B cell (primary cell): Measurements from ENCODE around the gene CAPZA2. TPM values are rescaled to one million over a fixed set of nuclear protein-coding genes. Genes with fewer than 3 reads are reported as not detected.
A peak's percentile ranks its signal among the peaks of the same experiment; 100 is the strongest.

Experiments
- ATAC-seq: fragments of 200-7000 bp; cut with Tn5 transposase; one replicate; pipeline ENCODE4 v1.10.0; 2021; ENCODE audit warnings: low read depth, mild to moderate bottlenecking, moderate number of reproducible peaks, moderate library complexity
- CTCF ChIA-PET: fragments of 350-600 bp; sonication (Branson Sonifier 250); formaldehyde crosslinking; loops from one replicate; lab custom pipeline; 2021; ENCODE audit warnings: antibody characterized with exemption, inconsistent platforms; lab: Charles Lee
- POLR2A ChIA-PET: fragments of 350-600 bp; sonication (Branson Sonifier 250); formaldehyde crosslinking; loops from one replicate; lab custom pipeline; 2021; ENCODE audit warnings: antibody characterized with exemption; lab: Charles Lee
- DNase-seq: peaks from one replicate; pipeline ENCODE4 v3.0.0; 2013
- H2AFZ ChIP-seq: 2 replicates; pipeline ENCODE4 v1.6.1; 2012; ENCODE audit warnings: mild to moderate bottlenecking, low read depth, low read length; ENCODE audit not compliant: insufficient read depth, poor library complexity, severe bottlenecking
- H3K27ac ChIP-seq, 2 donors: 1 replicate in 1 of 2; 2 replicates in 1 of 2; pipeline ENCODE4 v1.5.1; 2012 to 2013; ENCODE audit warnings: low read length in 2 of 2, mild to moderate bottlenecking in 2 of 2, moderate library complexity in 1 of 2
- H3K27me3 ChIP-seq, 4 experiments: fragments of 200-600 bp in 1 of 4; sonication (generic) in 1 of 4; replicated peaks in 1 of 4; 1 replicate in 2 of 4; 2 replicates in 2 of 4; pipeline versions ENCODE4 v1.6.1 to v1.7.0; 2013 to 2016; ENCODE audit warnings: low read length in 3 of 4, mild to moderate bottlenecking in 2 of 4, mixed read lengths in 1 of 4, moderate library complexity in 1 of 4; ENCODE audit not compliant: insufficient read depth in 4 of 4, control insufficient read depth in 3 of 4; ENCODE audit errors: control extremely low read depth in 1 of 4
- H3K36me3 ChIP-seq, 2 experiments: replicated peaks in 1 of 2; 1 replicate in 1 of 2; 2 replicates in 1 of 2; pipeline versions ENCODE4 v1.6.1 to v1.7.1; 2013; ENCODE audit warnings: low read length in 1 of 2; ENCODE audit not compliant: insufficient read depth in 2 of 2, control insufficient read depth in 1 of 2; ENCODE audit errors: control extremely low read depth in 1 of 2, extremely low read depth in 1 of 2
- H3K4me1 ChIP-seq, 2 donors: fragments of 200-600 bp in 1 of 2; sonication (generic) in 1 of 2; 1 replicate in 1 of 2; 2 replicates in 1 of 2; pipeline versions ENCODE4 v1.5.1 to v1.6.1; 2013 to 2017; ENCODE audit warnings: low read length in 2 of 2; ENCODE audit not compliant: control insufficient read depth in 2 of 2, insufficient read depth in 2 of 2
- H3K4me2 ChIP-seq: replicated peaks from 2 replicates; pipeline ENCODE3; 2012; ENCODE audit warnings: mild to moderate bottlenecking, low read depth, low read length; ENCODE audit not compliant: poor library complexity, severe bottlenecking
- H3K4me3 ChIP-seq, 5 experiments: fragments of 200-600 bp in 1 of 5; sonication (generic) in 1 of 5; 1 replicate in 3 of 5; 2 replicates in 2 of 5; pipeline versions ENCODE4 v1.5.1 to v1.7.0; 2011 to 2016; ENCODE audit warnings: low read length in 4 of 5, mild to moderate bottlenecking in 4 of 5, low read depth in 2 of 5, control low read depth in 1 of 5, moderate library complexity in 1 of 5; ENCODE audit not compliant: insufficient read depth in 1 of 5; ENCODE audit errors: control extremely low read depth in 1 of 5, extremely low read depth in 1 of 5
- H3K79me2 ChIP-seq: fragments of 200-600 bp; sonication (generic); one replicate; pipeline ENCODE4 v1.6.0; 2016; ENCODE audit warnings: low read length; ENCODE audit not compliant: control insufficient read depth, insufficient read depth
- H3K9ac ChIP-seq: fragments of 200-600 bp; sonication (generic); 2 replicates; pipeline ENCODE4 v1.6.1; 2017; ENCODE audit warnings: mild to moderate bottlenecking, low read length, moderate library complexity
- H3K9me3 ChIP-seq, 3 donors: one replicate each; pipeline versions ENCODE4 v1.6.1 to v1.7.1; 2013; ENCODE audit warnings: low read length in 2 of 3; ENCODE audit not compliant: control insufficient read depth in 2 of 3, insufficient read depth in 1 of 3; ENCODE audit errors: control extremely low read depth in 1 of 3
- H4K20me1 ChIP-seq: 2 replicates; pipeline ENCODE4 v1.6.0; 2012; ENCODE audit warnings: mild to moderate bottlenecking, low read length; ENCODE audit not compliant: insufficient read depth, control insufficient read depth, poor library complexity, severe bottlenecking
- H3K27ac Mint-ChIP-seq: one replicate; pipeline ENCODE4 v1.8.0; 2021; ENCODE audit warnings: mixed read lengths
- H3K27me3 Mint-ChIP-seq: one replicate; pipeline ENCODE4 v1.8.0; 2021; ENCODE audit warnings: mixed read lengths
- H3K4me1 Mint-ChIP-seq: one replicate; pipeline ENCODE4 v1.8.0; 2021; ENCODE audit warnings: mixed read lengths
- H3K4me3 Mint-ChIP-seq: one replicate; pipeline ENCODE4 v1.8.0; 2021; ENCODE audit warnings: mixed read lengths
- H3K9me3 Mint-ChIP-seq: one replicate; pipeline ENCODE4 v1.8.0; 2022; ENCODE audit warnings: mixed read lengths; ENCODE audit not compliant: insufficient read depth
- EZH2 ChIP-seq: IDR thresholded peaks from 2 replicates; pipeline ENCODE4 v1.6.1; 2012; ENCODE audit warnings: borderline replicate concordance, low read depth, mild to moderate bottlenecking, moderate library complexity, low read length; ENCODE audit not compliant: insufficient read depth, poor library complexity, severe bottlenecking
- WGBS: methylation state at CpG from one replicate; pipeline ENCODE4 v1.1.5; 2013; ENCODE audit warnings: missing lambda C conversion rate; ENCODE audit not compliant: insufficient coverage; 5-methylcytosine and 5-hydroxymethylcytosine counted together
- intact Hi-C: fragments of 100-400 bp; cut with micrococcal nuclease; formaldehyde crosslinking; loops from one replicate; pipeline ENCODE4 v1.10.0; 2022
- polyA plus RNA-seq: library from polyadenylated mRNA; depleted of rRNA; stranded (reverse); fragments of >200 nt; gene quantifications from 2 replicates; pipeline ENCODE4 v1.2.3, GENCODE V29; 2012
- total RNA-seq, 2 donors: library from RNA; stranded (reverse); fragments of 120-200 nt in 1 of 2; gene quantifications; 1 replicate in 1 of 2; 2 replicates in 1 of 2; pipeline versions ENCODE4 v1.2.3 to v1.2.4, GENCODE V29; 2013 to 2022
- TF ChIP-seq, protein P1 (sequence below): fragments of 200-600 bp; IDR thresholded peaks from one replicate; pipeline ENCODE4 v1.8.0; 2022; ENCODE audit warnings: antibody characterized with exemption, mild to moderate bottlenecking

Gene CAPZA2
- total and polyA plus RNA-seq, 2 donors (not counting 1 experiment from before 2014, with no cell fraction given): 15.0 to 79.0 TPM

- DNase-seq (no peak), ATAC-seq (no peak)
- Histone ChIP-seq H4K20me1 (no peaks in the 10 kb centered on the region), H3K36me3 (no peaks in the 10 kb centered on the region), H3K79me2 (no peaks in the 10 kb centered on the region), H3K4me3 (peak overlapping the region; percentile 30 to 80 (median 68)), H3K27me3 (peaks cover 0 to 19% (median 2%) of the 10 kb centered on the region in 4 experiments), H3K27ac (peak overlapping the region in 1 of 2 donors; percentile 46), H3K4me1 (peaks cover 12 to 13% of the 10 kb centered on the region in 2 donors), H3K4me2 (peak overlapping the region; percentile 95), H3K9me3 (no peaks in the 10 kb centered on the region), H2AFZ (peak overlapping the region; percentile 86), H3K9ac (peak overlapping the region; percentile 80)
- ChIA-PET CTCF (no interaction called here), POLR2A (no interaction called here)
- intact Hi-C loops: loop anchor here (1.0 to 10.0 kb wide), 2 partner anchors 91 to 428 kb away; partner anchors contain the start of genes CAPZA2 and CAV1
- peak overlapping the region; percentile 83 for H3K27ac Mint-ChIP-seq
- peaks cover 3% of the 10 kb centered on the region for H3K27me3 Mint-ChIP-seq
- 0% methylated on average over 7 of the region's 25 CpGs for WGBS
- no peaks in the 10 kb centered on the region for H3K9me3 Mint-ChIP-seq
- peaks cover 20% of the 10 kb centered on the region for H3K4me1 Mint-ChIP-seq
- peak overlapping the region; percentile 85 for H3K4me3 Mint-ChIP-seq
- no peak for TF ChIP-seq EZH2
- TF ChIP-seq, protein P1, sequence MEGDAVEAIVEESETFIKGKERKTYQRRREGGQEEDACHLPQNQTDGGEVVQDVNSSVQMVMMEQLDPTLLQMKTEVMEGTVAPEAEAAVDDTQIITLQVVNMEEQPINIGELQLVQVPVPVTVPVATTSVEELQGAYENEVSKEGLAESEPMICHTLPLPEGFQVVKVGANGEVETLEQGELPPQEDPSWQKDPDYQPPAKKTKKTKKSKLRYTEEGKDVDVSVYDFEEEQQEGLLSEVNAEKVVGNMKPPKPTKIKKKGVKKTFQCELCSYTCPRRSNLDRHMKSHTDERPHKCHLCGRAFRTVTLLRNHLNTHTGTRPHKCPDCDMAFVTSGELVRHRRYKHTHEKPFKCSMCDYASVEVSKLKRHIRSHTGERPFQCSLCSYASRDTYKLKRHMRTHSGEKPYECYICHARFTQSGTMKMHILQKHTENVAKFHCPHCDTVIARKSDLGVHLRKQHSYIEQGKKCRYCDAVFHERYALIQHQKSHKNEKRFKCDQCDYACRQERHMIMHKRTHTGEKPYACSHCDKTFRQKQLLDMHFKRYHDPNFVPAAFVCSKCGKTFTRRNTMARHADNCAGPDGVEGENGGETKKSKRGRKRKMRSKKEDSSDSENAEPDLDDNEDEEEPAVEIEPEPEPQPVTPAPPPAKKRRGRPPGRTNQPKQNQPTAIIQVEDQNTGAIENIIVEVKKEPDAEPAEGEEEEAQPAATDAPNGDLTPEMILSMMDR: no peak
These were observed 90.4 kb downstream of the CAPZA2 start for GRCh38 chr7:116952635-116953371.
